HuH-7.5 (cell line): ENCODE results near the gene CNOT10.
A peak's percentile ranks its signal among the peaks of the same experiment; 100 is the strongest.
"Not testable (repeated sequence)": the region's sequence is repeated elsewhere in the genome, so short reads cannot be mapped to it uniquely, and the experiment has no call there.

ENCODE experiments used
- DNase-seq: peaks from one replicate; pipeline ENCODE4 v3.0.0; 2011; ENCODE audit warnings: low spot score

CNOT10 gene

GRCh38 chr3:32684800-32685542 lies at the start of gene CNOT10:
TSS of gene CNOT10 (plus strand) at chr3:32685188. CDS start at chr3:32685461, 273 bp downstream.
- peak; percentile 93 for DNase-seq

GRCh38 chr3:32640939-32641338 lies 44.0 kb upstream of the CNOT10 start:
- no peak for DNase-seq

GRCh38 chr3:32641356-32641755 lies 43.6 kb upstream of the CNOT10 start:
- no peak for DNase-seq

- no peak for DNase-seq
Observed at GRCh38 chr3:32643354-32643753, 41.6 kb upstream of the CNOT10 start.

GRCh38 chr3:32643816-32644215 lies 41.2 kb upstream of the CNOT10 start:
- DNase-seq, result no peak

- DNase-seq, result no peak
Observed at GRCh38 chr3:32644380-32644779, 40.6 kb upstream of the CNOT10 start.

- no peak for DNase-seq
Observed at GRCh38 chr3:32646761-32647160, 38.2 kb upstream of the CNOT10 start.

- DNase-seq, result not testable (repeated sequence)
Observed at GRCh38 chr3:32652337-32653100, 32.5 kb upstream of the CNOT10 start.

- no peak for DNase-seq
Observed at GRCh38 chr3:32655167-32655566, 29.8 kb upstream of the CNOT10 start.

GRCh38 chr3:32660634-32661033 lies 24.4 kb upstream of the CNOT10 start:
- DNase-seq, result no peak

- DNase-seq, result no peak
Observed at GRCh38 chr3:32662647-32663046, 22.3 kb upstream of the CNOT10 start.

GRCh38 chr3:32664630-32665075 lies 20.3 kb upstream of the CNOT10 start:
- DNase-seq, result peak; percentile 60

GRCh38 chr3:32667072-32667582 lies 17.9 kb upstream of the CNOT10 start:
- no peak for DNase-seq

- DNase-seq, result not testable (repeated sequence)
Observed at GRCh38 chr3:32669226-32669625, 15.8 kb upstream of the CNOT10 start.

- not testable (repeated sequence) for DNase-seq
Observed at GRCh38 chr3:32673730-32674129, 11.3 kb upstream of the CNOT10 start.

- DNase-seq, result no peak
Observed at GRCh38 chr3:32675164-32675563, 9.8 kb upstream of the CNOT10 start.

GRCh38 chr3:32675650-32676049 lies 9.3 kb upstream of the CNOT10 start:
- no peak for DNase-seq

GRCh38 chr3:32681811-32682210 lies 3.2 kb upstream of the CNOT10 start:
- DNase-seq, result no peak

GRCh38 chr3:32684029-32684799 lies 774 bp upstream of the CNOT10 start:
- DNase-seq, result no peak

- no peak for DNase-seq
Observed at GRCh38 chr3:32685543-32686185, 676 bp downstream of the CNOT10 start.

- no peak for DNase-seq
Observed at GRCh38 chr3:32686713-32687112, 1.7 kb downstream of the CNOT10 start.

- DNase-seq, result no peak
Observed at GRCh38 chr3:32691847-32692246, 6.9 kb downstream of the CNOT10 start.
